Activated naive CD8-positive, alpha-beta T cell treated with anti-CD3 and anti-CD28 coated beads, Interleukin-2, amount 10 ng/mL, durations not matched to agents 7 days and 5 days (primary cell): Measurements from ENCODE around the gene PCDH8. TPM values are rescaled to one million over a fixed set of nuclear protein-coding genes. Genes with fewer than 3 reads are reported as not detected.

Experiments used
- ATAC-seq: fragments of 150-1000 bp; cut with Tn5 transposase; one replicate; pipeline ENCODE4 v1.10.0; 2021; ENCODE audit warnings: low read depth, moderate library complexity
- POLR2A ChIA-PET: fragments of 350-600 bp; sonication (Branson Sonifier 250); formaldehyde crosslinking; loops from one replicate; lab custom pipeline; 2021; ENCODE audit warnings: antibody characterized with exemption; lab: Charles Lee
- DNase-seq: peaks from one replicate; pipeline ENCODE4 v3.0.0; 2021
- H3K27ac Mint-ChIP-seq: one replicate; pipeline ENCODE4 v1.8.0; 2022; ENCODE audit warnings: mild to moderate bottlenecking, mixed read lengths
- H3K27me3 Mint-ChIP-seq: one replicate; pipeline ENCODE4 v1.8.0; 2022; ENCODE audit warnings: mild to moderate bottlenecking, moderate library complexity, mixed read lengths
- H3K36me3 Mint-ChIP-seq: one replicate; pipeline ENCODE4 v1.8.0; 2021; ENCODE audit warnings: mild to moderate bottlenecking, mixed read lengths
- H3K4me1 Mint-ChIP-seq: one replicate; pipeline ENCODE4 v1.8.0; 2021; ENCODE audit warnings: mixed read lengths
- H3K4me3 Mint-ChIP-seq: one replicate; pipeline ENCODE4 v1.8.0; 2022; ENCODE audit warnings: mild to moderate bottlenecking, moderate library complexity, mixed read lengths
- H3K9me3 Mint-ChIP-seq: one replicate; pipeline ENCODE4 v1.8.0; 2021; ENCODE audit warnings: mixed read lengths
- microRNA-seq: library from miRNA; unstranded; fragments of <30 nt; microRNA quantifications from one replicate; pipeline ENCODE4 v1.2.0, GENCODE V29; 2022
- total RNA-seq, 2 experiments: library from RNA; stranded (reverse); gene quantifications; one replicate each; pipeline ENCODE4 v1.2.3, GENCODE V29; 2021

Gene PCDH8
- total RNA-seq, 2 experiments from 2014 or later, result not detected

DNA sequence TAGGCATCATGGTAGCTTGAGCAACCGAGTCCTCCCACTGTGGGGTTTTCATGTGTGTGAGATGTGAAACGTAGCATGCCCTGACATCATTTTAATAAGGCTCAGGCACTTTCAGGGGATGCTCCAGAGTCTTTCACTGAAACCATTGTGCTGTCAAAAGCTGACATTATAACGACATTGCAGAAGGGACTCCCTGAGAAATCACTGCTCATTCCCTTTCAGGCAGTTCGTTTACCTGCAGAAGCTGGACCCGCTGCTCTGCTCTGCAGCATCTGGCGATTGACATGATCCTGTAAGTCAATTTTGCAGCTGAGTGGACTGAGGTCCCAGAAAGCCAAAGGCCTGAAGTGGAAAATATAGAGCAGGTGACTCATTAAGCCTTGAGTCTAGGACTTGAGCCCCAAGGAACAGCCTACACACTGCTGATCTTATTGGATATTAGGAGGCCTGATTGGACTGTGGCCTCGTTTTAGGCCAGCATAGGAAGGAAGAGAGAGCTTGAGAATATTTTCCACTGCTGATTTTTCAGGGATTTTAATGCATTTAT, 54.9 kb downstream of the PCDH8 start:
- Mint-ChIP-seq H3K27ac (no peak overlapping the region), H3K4me1 (no peaks in the 10 kb centered on the region), H3K36me3 (no peaks in the 10 kb centered on the region), H3K9me3 (no peaks in the 10 kb centered on the region), H3K4me3 (no peak overlapping the region), H3K27me3 (peaks cover 2% of the 10 kb centered on the region)
- DNase-seq (no peak), ATAC-seq (no peak)
- POLR2A ChIA-PET, result no interaction called here

Small RNA genes lying within 50 kb of the gene (microRNA-seq; reads per million reads assigned to microRNA genes)
- not detected for gene MIR759

Other genes with a start within 250 kb of the PCDH8 start
- gene HNRNPA1L2, start 206.2 kb downstream of the PCDH8 start, total RNA-seq, result 10 to 100 TPM; 12.9 to 14.7 TPM
- 10 to 100 TPM; 36.5 to 41.1 TPM for gene SUGT1, start 195.8 kb downstream of the PCDH8 start, total RNA-seq
- not detected for gene CNMD, start 108.8 kb downstream of the PCDH8 start, total RNA-seq
- gene OLFM4, start 180.2 kb upstream of the PCDH8 start, total RNA-seq, result not detected